C4-2B (cell line): ENCODE results near the gene HCRT.
A peak's percentile ranks its signal among the peaks of the same experiment; 100 is the strongest.
"Not testable (repeated sequence)": the region's sequence is repeated elsewhere in the genome, so short reads cannot be mapped to it uniquely, and the experiment has no call there.

Experiments used
- H3K27ac ChIP-seq: fragments of 450-650 bp; 2 replicates; pipeline ENCODE4 v1.5.1; 2017
- ZFX ChIP-seq: fragments of 450-650 bp; IDR thresholded peaks from 2 replicates; pipeline ENCODE4 v1.6.1; 2017
- TF ChIP-seq, protein P1 (sequence below): fragments of 450-650 bp; conservative IDR thresholded peaks from 2 replicates; pipeline ENCODE4 v1.5.1; 2017; ENCODE audit warnings: mild to moderate bottlenecking

The HCRT gene

DNA sequence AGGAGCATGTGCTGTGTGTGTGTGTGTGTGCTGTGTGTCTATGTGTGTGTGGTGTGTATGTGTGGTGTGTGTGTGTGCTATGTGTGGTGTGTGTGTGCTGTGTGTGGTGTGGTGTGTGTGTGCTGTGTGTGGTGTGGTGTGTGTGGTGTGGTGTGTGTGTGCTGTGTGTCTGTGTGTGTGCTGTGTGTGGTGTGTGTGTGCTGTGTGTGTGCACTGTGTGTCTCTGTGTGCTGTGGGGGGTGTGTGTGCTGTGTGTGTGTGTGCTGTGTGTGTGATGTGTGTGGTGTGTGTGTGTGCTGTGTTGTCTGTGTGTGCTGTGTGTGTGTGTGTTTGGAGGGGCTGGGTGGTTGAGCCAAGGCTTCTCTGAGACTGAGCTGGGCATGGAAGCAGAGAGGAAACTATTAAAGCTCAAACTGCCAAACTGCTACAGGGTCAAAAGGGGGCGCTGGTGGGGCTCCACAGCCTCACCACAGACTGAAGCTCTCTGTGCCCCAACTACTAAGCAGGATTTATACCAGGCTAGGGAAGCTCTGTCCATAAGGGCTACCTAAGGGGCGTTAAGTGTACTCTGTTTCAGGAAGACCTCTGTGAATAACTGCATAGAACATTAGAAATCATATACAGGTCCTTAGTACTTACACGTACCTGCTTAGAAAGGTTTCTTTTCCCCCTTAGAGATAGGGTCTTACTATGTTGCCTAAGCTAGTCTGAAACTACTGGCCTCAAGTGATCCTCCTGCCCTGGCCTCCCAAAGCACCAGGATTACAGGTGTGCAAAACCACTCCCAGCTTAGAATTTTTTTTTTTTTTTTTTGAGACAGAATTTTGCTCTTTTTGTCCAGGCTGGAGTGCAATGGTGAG, 36.9 kb upstream of the HCRT start:
- no peak for TF ChIP-seq ZFX
- TF ChIP-seq, protein P1, sequence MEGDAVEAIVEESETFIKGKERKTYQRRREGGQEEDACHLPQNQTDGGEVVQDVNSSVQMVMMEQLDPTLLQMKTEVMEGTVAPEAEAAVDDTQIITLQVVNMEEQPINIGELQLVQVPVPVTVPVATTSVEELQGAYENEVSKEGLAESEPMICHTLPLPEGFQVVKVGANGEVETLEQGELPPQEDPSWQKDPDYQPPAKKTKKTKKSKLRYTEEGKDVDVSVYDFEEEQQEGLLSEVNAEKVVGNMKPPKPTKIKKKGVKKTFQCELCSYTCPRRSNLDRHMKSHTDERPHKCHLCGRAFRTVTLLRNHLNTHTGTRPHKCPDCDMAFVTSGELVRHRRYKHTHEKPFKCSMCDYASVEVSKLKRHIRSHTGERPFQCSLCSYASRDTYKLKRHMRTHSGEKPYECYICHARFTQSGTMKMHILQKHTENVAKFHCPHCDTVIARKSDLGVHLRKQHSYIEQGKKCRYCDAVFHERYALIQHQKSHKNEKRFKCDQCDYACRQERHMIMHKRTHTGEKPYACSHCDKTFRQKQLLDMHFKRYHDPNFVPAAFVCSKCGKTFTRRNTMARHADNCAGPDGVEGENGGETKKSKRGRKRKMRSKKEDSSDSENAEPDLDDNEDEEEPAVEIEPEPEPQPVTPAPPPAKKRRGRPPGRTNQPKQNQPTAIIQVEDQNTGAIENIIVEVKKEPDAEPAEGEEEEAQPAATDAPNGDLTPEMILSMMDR, result peak; percentile 73
- H3K27ac ChIP-seq, result no peak overlapping the region

DNA sequence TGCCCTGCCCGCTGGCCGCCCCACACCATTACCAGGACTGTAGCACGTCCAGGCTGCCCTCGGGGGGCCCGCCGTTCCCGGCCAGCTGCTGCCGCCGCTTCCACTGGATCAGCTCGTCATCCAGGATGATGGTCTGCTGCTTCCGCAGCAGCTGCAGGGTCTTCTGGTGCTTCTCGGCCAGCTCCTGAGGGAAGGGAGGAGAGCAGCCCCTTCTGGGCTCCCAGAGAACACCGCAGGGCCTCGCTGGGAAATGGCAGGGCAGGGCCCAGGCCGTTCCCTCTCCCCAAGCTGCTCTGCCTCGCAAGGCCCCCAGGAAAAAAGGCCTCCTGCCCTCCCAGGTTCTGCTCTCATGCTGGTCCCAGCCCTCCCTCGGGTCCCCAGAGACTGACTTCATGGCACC, 34.0 kb upstream of the HCRT start:
- not testable (repeated sequence) for H3K27ac ChIP-seq

DNA sequence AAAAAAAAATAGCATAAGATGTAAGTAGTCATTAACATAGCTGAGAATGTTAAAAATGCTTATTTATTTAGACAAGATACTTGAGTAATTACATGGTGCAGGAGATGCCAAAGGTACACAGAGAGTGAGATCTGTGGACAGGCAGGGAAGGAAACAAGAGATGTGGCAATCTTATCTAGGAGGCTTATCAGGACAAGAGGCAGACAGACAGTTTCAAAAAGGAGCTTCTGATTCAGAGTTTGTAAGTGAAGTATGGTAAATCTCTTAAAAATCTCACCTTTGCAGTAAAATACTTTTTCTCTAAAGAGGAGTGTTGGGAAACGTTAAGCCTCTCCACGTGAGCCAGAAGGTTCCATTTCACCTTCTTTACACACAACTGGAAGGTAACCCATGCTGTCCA, 28.9 kb upstream of the HCRT start:
- no peak overlapping the region for H3K27ac ChIP-seq
- TF ChIP-seq, protein P1, result no peak
- TF ChIP-seq ZFX, result no peak

DNA sequence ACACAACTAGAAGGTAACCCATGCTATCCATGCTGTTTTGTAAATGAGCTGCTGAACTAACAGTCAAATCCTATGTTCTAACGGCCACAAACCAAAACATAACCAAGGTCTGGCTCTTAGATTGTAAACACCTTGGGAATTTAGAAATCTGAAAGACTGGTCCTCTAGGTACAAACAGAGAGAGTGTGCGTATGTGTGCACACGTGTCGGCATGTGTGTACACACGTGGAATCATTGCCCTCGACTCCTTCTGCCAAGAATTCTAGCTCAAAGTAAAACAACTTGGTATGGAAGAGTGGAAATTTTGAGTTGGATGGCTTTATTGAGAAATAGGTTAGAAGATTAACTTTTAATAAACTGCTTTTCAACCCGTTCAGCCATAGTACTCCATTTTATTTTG, 27.1 kb upstream of the HCRT start:
- H3K27ac ChIP-seq, result no peak overlapping the region
- TF ChIP-seq, protein P1, result no peak
- TF ChIP-seq ZFX, result no peak

DNA sequence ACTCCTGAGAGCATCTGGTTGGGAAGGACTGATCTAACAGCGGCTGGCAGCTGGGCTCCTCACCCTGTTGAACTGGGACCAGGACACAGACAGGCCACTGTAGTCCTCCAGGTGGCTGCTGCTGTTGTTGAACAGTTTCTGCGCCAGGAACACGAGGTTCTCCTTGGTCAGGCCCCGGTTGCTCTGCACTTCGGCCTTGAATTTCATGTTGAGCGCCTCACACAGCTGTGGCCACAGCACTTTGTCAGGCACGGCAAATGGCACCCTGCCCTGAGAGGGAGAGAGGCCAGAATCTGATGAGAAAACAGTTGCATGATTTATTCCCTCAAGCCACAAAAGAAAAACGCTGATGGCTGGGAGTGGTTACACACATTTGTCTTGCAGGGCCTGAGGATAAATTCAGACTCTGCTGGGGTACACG, 26.7 kb upstream of the HCRT start:
- H3K27ac ChIP-seq, result not testable (repeated sequence)

DNA sequence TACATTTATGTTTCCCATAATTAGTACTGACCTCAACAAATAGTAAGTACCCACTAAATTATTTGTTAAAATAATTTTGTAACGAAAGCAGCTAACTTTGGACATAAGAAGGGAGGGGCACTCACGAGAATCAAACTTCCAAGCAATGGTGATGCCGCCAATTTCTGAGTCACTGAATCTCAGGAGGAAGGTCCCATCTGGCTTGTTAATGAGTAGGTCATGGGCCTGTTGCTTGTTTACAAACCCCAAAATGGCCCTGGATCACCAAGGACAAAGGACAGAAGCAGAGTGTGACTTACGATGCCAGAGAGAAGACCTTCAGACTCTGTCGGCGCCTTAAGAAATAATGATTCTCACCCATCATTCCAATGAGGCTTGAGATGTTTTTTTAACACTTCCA, 24.8 kb upstream of the HCRT start:
- no peak overlapping the region for H3K27ac ChIP-seq
- TF ChIP-seq, protein P1, result no peak
- no peak for TF ChIP-seq ZFX

DNA sequence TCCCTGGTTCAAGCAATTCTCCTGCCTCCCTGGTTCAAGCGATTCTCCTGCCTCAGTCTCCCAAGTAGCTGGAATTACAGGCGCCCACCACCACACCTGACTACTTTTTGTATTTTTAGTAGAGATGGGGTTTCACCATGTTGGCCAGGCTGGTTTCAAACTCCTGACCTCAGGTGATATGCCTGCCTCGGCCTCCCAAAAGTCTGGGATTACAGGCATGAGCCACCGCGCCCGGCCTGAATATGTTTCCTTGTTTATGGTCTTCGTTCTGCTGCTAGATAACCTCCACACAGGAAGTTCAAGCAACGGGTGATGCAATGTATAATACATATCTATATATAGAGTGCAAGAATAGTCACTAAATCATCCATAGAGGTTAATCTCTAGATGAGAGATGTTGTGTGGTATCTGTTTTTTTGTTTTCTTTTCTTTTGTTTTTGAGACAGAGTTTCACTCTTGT, 20.9 kb upstream of the HCRT start:
- H3K27ac ChIP-seq, result not testable (repeated sequence)

DNA sequence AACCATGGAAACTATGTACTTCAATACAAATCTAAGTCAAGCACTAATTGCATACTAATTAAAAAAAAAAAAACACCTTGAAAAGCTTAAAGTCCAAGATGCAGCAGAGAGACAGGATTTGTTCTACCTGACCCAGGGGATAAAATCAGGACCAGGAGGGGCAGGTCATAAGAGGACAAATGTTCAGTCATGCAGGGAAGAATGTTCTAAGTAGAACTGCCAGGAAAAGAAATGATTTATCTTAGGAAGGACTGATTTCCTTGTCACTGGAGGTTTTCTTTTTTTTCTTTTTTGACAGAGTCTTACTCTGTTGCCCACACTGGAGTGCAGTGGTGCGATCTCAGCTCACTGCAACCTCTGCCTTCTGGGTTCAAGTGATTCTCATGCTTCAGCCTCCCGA, 18.1 kb upstream of the HCRT start:
- TF ChIP-seq ZFX, result no peak
- TF ChIP-seq, protein P1, result no peak
- no peak overlapping the region for H3K27ac ChIP-seq

DNA sequence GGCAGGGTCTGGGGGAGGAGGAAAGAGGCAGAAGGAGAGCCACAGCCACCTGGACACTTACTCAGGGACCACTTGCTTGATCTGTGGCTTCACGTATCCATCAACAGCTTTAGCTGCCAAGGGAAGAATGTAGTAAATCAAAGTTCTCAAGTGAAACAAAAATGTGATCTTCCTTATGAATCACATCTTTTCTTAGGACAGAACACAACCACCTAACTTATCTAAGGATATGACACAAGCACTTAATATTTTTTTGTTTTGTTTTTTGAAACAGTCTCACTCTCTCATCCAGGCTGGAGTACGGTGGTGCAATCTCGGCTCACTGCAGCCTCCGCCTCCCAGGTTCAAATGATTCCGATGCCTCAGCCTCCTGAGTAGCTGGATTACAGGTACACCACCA, 17.4 kb upstream of the HCRT start:
- TF ChIP-seq, protein P1, result no peak
- no peak for TF ChIP-seq ZFX
- no peak overlapping the region for H3K27ac ChIP-seq
